ENCODE data around the gene PARVA. TPM values are rescaled to one million over a fixed set of nuclear protein-coding genes. Genes with fewer than 3 reads are reported as not detected.

Gene PARVA
- total and polyA plus RNA-seq, 2 of the 8 experiments (the other 6 are each of a cell fraction or from before 2014, with no cell fraction given), result 3.1 to 13.5 TPM

GRCh38 chr11:12354750-12355545 lies 22.4 kb upstream of the PARVA start:
- Histone ChIP-seq H2BK12ac (ENCODE audit: low read depth, low read length) (no peak overlapping the region), H4K20me1 (replicated peaks in 1 of 2; ENCODE audit: control insufficient read depth in 1 of 2, insufficient read depth in 2 of 2, low read length in 2 of 2) (no peaks in the 10 kb centered on the region), H4K5ac (ENCODE audit: insufficient read length, low read depth, low read length) (no peak overlapping the region), H3K23me2 (ENCODE audit: low read depth, low read length) (no peaks in the 10 kb centered on the region), H3K9ac (replicated peaks in 1 of 4; ENCODE audit: extremely low read depth in 1 of 4, low read depth in 3 of 4, low read length in 3 of 4) (no peak overlapping the region), H3K27ac (ENCODE audit: low read depth, low read length) (no peak overlapping the region), H2BK120ac (replicated peaks; ENCODE audit: low read depth, low read length) (no peak overlapping the region), H3K4me3 (ENCODE audit: extremely low read depth in 1 of 4, insufficient read depth in 2 of 4, low read depth in 3 of 4, low read length in 4 of 4) (no peak overlapping the region), H2AK5ac (ENCODE audit: low read depth, low read length) (no peak overlapping the region), H2BK5ac (ENCODE audit: low read depth, low read length) (0 out of 2 replicates have a peak overlapping the region, but pooled peaks have one; percentile 23), H3K79me2 (ENCODE audit: control insufficient read depth in 1 of 2, insufficient read depth in 2 of 2, low read length in 2 of 2) (no peaks in the 10 kb centered on the region), H3K9me3 (ENCODE audit: insufficient read depth in 2 of 2, low read depth in 1 of 2, low read length in 1 of 2) (no peaks in the 10 kb centered on the region), H2BK20ac (ENCODE audit: low read length) (no peak overlapping the region), H2AFZ (ENCODE audit: low read length) (peak overlapping the region; percentile 35; the same call in 1 of the 2 replicates), H3K23ac (ENCODE audit: insufficient read length) (no peak overlapping the region), H3K27me3 (replicated peaks in 1 of 4; ENCODE audit: control insufficient read depth in 3 of 4, extremely low read depth in 1 of 4, insufficient read depth in 3 of 4, low read length in 3 of 4) (no peaks in the 10 kb centered on the region), H3K36me3 (ENCODE audit: control insufficient read depth in 2 of 4, insufficient read depth in 4 of 4, low read length in 3 of 4) (no peaks in the 10 kb centered on the region), H3K4me1 (replicated peaks in 1 of 4; ENCODE audit: control insufficient read depth in 3 of 4, insufficient read depth in 4 of 4, low read length in 3 of 4) (no peaks in the 10 kb centered on the region; a peak in 1 of 7 replicates), H3K14ac (ENCODE audit: insufficient read length) (no peak overlapping the region), H4K91ac (replicated peaks; ENCODE audit: insufficient read length, low read length) (no peak overlapping the region), H3K79me1 (ENCODE audit: low read depth, low read length) (no peaks in the 10 kb centered on the region), H2BK15ac (ENCODE audit: low read length) (0 out of 2 replicates have a peak overlapping the region, but pooled peaks have one; percentile 72), H3K56ac (replicated peaks; ENCODE audit: insufficient read length, low read depth, low read length) (no peak overlapping the region), H3K4ac (replicated peaks; ENCODE audit: insufficient read length, low read depth, low read length) (no peak overlapping the region), H3K18ac (ENCODE audit: extremely low read depth, low read length) (no peak overlapping the region), H3K4me2 (ENCODE audit: insufficient read depth in 1 of 2, low read depth in 2 of 2, low read length in 2 of 2) (no peak overlapping the region), H4K8ac (ENCODE audit: extremely low read depth, insufficient read depth, low read length) (no peak overlapping the region)
- 76% methylated on average over 9 of the region's 9 CpGs; no CpG with 5 or more reads in 1 of the 2 experiments for WGBS, 2 experiments (ENCODE audit: extremely low coverage in 1 of 2, insufficient coverage in 1 of 2, insufficient read length in 1 of 2, insufficient replicate concordance in 2 of 2, low coverage in 1 of 2, low lambda C conversion rate in 2 of 2, missing lambda C conversion rate in 1 of 2)
- FAIRE-seq (no peak), DNase-seq (ENCODE audit: low read depth in 1 of 2, low spot score in 2 of 2) (no peak)
- ChIA-PET POLR2A (ENCODE audit: partially characterized antibody) (no interaction called here), CTCF (ENCODE audit: partially characterized antibody) (no interaction called here)
- no peak for TF ChIP-seq SIRT6 (IDR thresholded peaks at IDR 0.05; ENCODE audit: low read length)
- no peak for TF ChIP-seq SP4 (IDR thresholded peaks at IDR 0.05; ENCODE audit: low read length)
- TF ChIP-seq, protein P1, sequence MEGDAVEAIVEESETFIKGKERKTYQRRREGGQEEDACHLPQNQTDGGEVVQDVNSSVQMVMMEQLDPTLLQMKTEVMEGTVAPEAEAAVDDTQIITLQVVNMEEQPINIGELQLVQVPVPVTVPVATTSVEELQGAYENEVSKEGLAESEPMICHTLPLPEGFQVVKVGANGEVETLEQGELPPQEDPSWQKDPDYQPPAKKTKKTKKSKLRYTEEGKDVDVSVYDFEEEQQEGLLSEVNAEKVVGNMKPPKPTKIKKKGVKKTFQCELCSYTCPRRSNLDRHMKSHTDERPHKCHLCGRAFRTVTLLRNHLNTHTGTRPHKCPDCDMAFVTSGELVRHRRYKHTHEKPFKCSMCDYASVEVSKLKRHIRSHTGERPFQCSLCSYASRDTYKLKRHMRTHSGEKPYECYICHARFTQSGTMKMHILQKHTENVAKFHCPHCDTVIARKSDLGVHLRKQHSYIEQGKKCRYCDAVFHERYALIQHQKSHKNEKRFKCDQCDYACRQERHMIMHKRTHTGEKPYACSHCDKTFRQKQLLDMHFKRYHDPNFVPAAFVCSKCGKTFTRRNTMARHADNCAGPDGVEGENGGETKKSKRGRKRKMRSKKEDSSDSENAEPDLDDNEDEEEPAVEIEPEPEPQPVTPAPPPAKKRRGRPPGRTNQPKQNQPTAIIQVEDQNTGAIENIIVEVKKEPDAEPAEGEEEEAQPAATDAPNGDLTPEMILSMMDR (IDR thresholded peaks at IDR 0.05; ENCODE audit: control extremely low read depth in 1 of 3, insufficient read depth in 1 of 3, low read depth in 1 of 3, low read length in 3 of 3), result peak; percentile 27 to 48 (median 47); a peak in 3 of 4 replicates
- no peak for TF ChIP-seq KDM5A (IDR thresholded peaks at IDR 0.05; ENCODE audit: low read length)
- peak; percentile 28 to 43; a peak in 3 of 4 replicates for TF ChIP-seq RAD21 (IDR thresholded peaks at IDR 0.05 in 1 of 2, conservative IDR thresholded peaks at IDR 0.05 in 1 of 2; ENCODE audit: low read depth in 2 of 2, low read length in 2 of 2)
- 0 out of 2 replicates have a peak, but pooled peaks have one; percentile 36 for TF ChIP-seq TBP (IDR thresholded peaks at IDR 0.05; ENCODE audit: low read depth, low read length)

Measured in H1 (cell line).